Testis (tissue), 2 donors: ENCODE measurements around the gene MRPS7.

Experiments used
- POLR2A ChIP-seq: fragments of 450-650 bp; IDR thresholded peaks from one replicate; pipeline ENCODE4 v1.6.1; 2017; ENCODE audit warnings: antibody characterized with exemption, mild to moderate bottlenecking, moderate library complexity
- TF ChIP-seq, protein P1 (sequence below), 3 experiments: fragments of 450-650 bp in 2 of 3; fragments of 200-600 bp in 1 of 3; sonication (generic) in 1 of 3; IDR thresholded peaks; one replicate each; pipeline ENCODE4 v1.5.1; 2016 to 2019; ENCODE audit warnings: antibody characterized with exemption in 3 of 3, mild to moderate bottlenecking in 2 of 3, moderate library complexity in 1 of 3

DNA sequence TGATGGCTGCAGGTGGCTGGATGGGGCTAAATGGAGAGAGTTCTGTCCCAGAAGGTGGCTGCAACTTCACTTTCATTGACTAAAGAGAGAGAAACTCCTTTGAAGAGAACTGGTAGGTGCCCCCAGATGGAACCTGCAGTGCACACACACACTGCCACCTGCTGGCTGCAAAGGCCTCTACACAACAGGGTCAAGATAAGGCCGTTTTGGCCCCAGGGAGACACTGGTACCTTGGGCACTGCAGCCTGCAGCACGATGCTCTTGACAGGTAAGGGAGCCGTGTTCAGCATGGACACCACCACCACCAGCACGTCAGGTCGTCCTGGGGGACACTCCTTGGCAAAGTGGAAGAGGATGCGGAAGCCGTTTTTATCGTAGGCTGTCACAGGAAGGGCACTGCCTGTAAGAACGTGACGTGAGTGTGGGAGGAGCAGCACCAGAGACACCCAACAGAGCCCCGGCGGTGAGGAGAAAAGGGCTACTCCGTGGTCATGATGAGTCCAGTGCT lies 22.9 kb upstream of the MRPS7 start:
- TF ChIP-seq, protein P1, sequence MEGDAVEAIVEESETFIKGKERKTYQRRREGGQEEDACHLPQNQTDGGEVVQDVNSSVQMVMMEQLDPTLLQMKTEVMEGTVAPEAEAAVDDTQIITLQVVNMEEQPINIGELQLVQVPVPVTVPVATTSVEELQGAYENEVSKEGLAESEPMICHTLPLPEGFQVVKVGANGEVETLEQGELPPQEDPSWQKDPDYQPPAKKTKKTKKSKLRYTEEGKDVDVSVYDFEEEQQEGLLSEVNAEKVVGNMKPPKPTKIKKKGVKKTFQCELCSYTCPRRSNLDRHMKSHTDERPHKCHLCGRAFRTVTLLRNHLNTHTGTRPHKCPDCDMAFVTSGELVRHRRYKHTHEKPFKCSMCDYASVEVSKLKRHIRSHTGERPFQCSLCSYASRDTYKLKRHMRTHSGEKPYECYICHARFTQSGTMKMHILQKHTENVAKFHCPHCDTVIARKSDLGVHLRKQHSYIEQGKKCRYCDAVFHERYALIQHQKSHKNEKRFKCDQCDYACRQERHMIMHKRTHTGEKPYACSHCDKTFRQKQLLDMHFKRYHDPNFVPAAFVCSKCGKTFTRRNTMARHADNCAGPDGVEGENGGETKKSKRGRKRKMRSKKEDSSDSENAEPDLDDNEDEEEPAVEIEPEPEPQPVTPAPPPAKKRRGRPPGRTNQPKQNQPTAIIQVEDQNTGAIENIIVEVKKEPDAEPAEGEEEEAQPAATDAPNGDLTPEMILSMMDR (IDR thresholded peaks at IDR 0.05), result peak; percentile 36 to 72 (median 71)
- no peak for TF ChIP-seq POLR2A
